ENCODE results near the gene PSMA5. TPM values are rescaled to one million over a fixed set of nuclear protein-coding genes. Genes with fewer than 3 reads are reported as not detected.

PSMA5 gene
- polyA plus RNA-seq, 1 donor from 2014 or later, result 99.8 TPM

DNA sequence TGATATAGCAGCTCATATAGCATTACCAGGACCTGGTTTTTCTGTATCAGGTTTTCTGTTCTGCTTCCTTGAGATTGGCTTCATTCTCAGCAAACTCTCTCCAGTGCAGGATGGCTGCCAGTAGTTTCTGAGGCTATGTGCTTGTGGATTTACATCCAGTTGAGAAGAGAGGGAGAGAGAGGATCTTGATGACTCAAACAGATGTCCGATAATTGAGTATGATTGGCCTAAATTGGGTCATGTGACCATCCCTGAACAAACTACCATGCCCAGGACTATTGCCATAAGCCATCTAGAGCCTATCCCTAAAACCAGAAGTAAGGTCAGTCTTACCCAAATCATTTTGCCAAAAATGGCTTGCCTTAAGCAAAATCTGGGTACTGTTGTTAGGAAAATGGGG lies 18.1 kb upstream of the PSMA5 start:
- H3K79me2 ChIP-seq (replicated peaks; ENCODE audit: insufficient read depth, low read length), result no peaks in the 10 kb centered on the region

DNA sequence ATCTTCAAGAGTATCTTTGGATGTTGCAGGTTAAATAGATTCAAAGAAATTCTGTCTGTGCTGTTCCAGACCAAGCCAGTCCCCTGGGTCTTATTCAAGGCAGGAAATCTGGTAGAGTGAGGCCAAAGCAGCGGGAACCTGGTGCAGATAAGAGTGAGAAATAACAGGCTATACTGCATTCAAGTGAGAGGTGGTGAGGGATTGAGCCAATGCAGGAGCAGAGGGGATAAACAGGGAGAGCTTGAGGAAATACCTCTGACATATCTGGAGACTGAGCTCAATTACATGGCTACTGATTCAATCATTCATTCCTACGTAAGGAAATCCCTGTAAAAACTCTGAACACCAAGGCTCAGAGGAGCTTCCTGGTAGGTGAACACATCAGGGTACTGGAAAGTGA lies 17.2 kb upstream of the PSMA5 start:
- no peak overlapping the region for H3K4me3 ChIP-seq (ENCODE audit: low read length)
- no peaks in the 10 kb centered on the region for H3K79me2 ChIP-seq (replicated peaks; ENCODE audit: insufficient read depth, low read length)
- H3K27ac ChIP-seq (ENCODE audit: low read length), result no peak overlapping the region
- H3F3A ChIP-seq (ENCODE audit: insufficient read depth, low read length, poor library complexity, severe bottlenecking), result no peaks in the 10 kb centered on the region
- no peaks in the 10 kb centered on the region for H4K20me1 ChIP-seq (ENCODE audit: insufficient read depth)
- no peaks in the 10 kb centered on the region for H3K9me2 ChIP-seq (ENCODE audit: insufficient read depth, low read length)
- no peak for TF ChIP-seq SMC3 (conservative IDR thresholded peaks at IDR 0.05; ENCODE audit: poor library complexity)
- no peak for TF ChIP-seq EP300 (conservative IDR thresholded peaks at IDR 0.05; ENCODE audit: poor library complexity, severe bottlenecking)
- TF ChIP-seq REST (IDR thresholded peaks at IDR 0.05; ENCODE audit: borderline replicate concordance), result no peak
- TF ChIP-seq TAF1 (IDR thresholded peaks at IDR 0.05; ENCODE audit: low read depth), result no peak
- TF ChIP-seq, protein P1, sequence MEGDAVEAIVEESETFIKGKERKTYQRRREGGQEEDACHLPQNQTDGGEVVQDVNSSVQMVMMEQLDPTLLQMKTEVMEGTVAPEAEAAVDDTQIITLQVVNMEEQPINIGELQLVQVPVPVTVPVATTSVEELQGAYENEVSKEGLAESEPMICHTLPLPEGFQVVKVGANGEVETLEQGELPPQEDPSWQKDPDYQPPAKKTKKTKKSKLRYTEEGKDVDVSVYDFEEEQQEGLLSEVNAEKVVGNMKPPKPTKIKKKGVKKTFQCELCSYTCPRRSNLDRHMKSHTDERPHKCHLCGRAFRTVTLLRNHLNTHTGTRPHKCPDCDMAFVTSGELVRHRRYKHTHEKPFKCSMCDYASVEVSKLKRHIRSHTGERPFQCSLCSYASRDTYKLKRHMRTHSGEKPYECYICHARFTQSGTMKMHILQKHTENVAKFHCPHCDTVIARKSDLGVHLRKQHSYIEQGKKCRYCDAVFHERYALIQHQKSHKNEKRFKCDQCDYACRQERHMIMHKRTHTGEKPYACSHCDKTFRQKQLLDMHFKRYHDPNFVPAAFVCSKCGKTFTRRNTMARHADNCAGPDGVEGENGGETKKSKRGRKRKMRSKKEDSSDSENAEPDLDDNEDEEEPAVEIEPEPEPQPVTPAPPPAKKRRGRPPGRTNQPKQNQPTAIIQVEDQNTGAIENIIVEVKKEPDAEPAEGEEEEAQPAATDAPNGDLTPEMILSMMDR (IDR thresholded peaks at IDR 0.05; ENCODE audit: poor library complexity, severe bottlenecking), result no peak
- no peak for TF ChIP-seq POLR2AphosphoS5 (IDR thresholded peaks at IDR 0.05)
- TF ChIP-seq RAD21 (conservative IDR thresholded peaks at IDR 0.05), result no peak
- TF ChIP-seq EZH2 (IDR thresholded peaks at IDR 0.05; ENCODE audit: borderline replicate concordance, insufficient read depth, low read length, poor library complexity, severe bottlenecking), result no peak
- TF ChIP-seq MXI1 (conservative IDR thresholded peaks at IDR 0.05; ENCODE audit: poor library complexity, severe bottlenecking), result no peak
- H3K9me3 ChIP-seq (ENCODE audit: low read length), result no peaks in the 10 kb centered on the region
- no peak overlapping the region for H3K9ac ChIP-seq (ENCODE audit: low read length)
- H2AFZ ChIP-seq (ENCODE audit: low read depth, low read length), result no peak overlapping the region
- H3K27me3 ChIP-seq (ENCODE audit: insufficient read depth, low read depth, low read length), result peaks cover 12% of the 10 kb centered on the region
- H3K36me3 ChIP-seq (ENCODE audit: insufficient read depth, low read length), result no peaks in the 10 kb centered on the region
- H3K4me2 ChIP-seq (ENCODE audit: low read length), result no peak overlapping the region

More for the DNA sequence above, 18.1 kb upstream of the PSMA5 start:
- H3K9ac ChIP-seq (ENCODE audit: low read length), result no peak overlapping the region
- peaks cover 14% of the 10 kb centered on the region for H3K27me3 ChIP-seq (ENCODE audit: insufficient read depth, low read depth, low read length)
- H2AFZ ChIP-seq (ENCODE audit: low read depth, low read length), result no peak overlapping the region
- H3K36me3 ChIP-seq (ENCODE audit: insufficient read depth, low read length), result no peaks in the 10 kb centered on the region
- no peaks in the 10 kb centered on the region for H3F3A ChIP-seq (ENCODE audit: insufficient read depth, low read length, poor library complexity, severe bottlenecking)
- H3K27ac ChIP-seq (ENCODE audit: low read length), result no peak overlapping the region
- no peaks in the 10 kb centered on the region for H3K9me2 ChIP-seq (ENCODE audit: insufficient read depth, low read length)
- H3K4me3 ChIP-seq (ENCODE audit: low read length), result no peak overlapping the region
- no peak overlapping the region for H3K4me2 ChIP-seq (ENCODE audit: low read length)
- no peak for TF ChIP-seq TAF1 (IDR thresholded peaks at IDR 0.05; ENCODE audit: low read depth)
- TF ChIP-seq EP300 (conservative IDR thresholded peaks at IDR 0.05; ENCODE audit: poor library complexity, severe bottlenecking), result no peak
- TF ChIP-seq POLR2AphosphoS5 (IDR thresholded peaks at IDR 0.05), result no peak
- no peak for TF ChIP-seq EZH2 (IDR thresholded peaks at IDR 0.05; ENCODE audit: borderline replicate concordance, insufficient read depth, low read length, poor library complexity, severe bottlenecking)
- no peak for TF ChIP-seq RAD21 (conservative IDR thresholded peaks at IDR 0.05)
- no peak for TF ChIP-seq SMC3 (conservative IDR thresholded peaks at IDR 0.05; ENCODE audit: poor library complexity)
- no peak for TF ChIP-seq REST (IDR thresholded peaks at IDR 0.05; ENCODE audit: borderline replicate concordance)
- no peaks in the 10 kb centered on the region for H3K9me3 ChIP-seq (ENCODE audit: low read length)
- H4K20me1 ChIP-seq (ENCODE audit: insufficient read depth), result no peaks in the 10 kb centered on the region

Data from neural cell (in vitro differentiated cells).